Tibial nerve (tissue), 4 donors: ENCODE results near the gene RAD51AP1.

Experiments
- CTCF ChIP-seq, 5 experiments: fragments of 200-600 bp in 3 of 5; fragments of 450-650 bp in 2 of 5; sonication (generic) in 3 of 5; IDR thresholded peaks; one replicate each; pipeline ENCODE4 v1.5.1; 2016 to 2019; ENCODE audit warnings: antibody characterized with exemption in 5 of 5, mild to moderate bottlenecking in 3 of 5, moderate library complexity in 2 of 5
- EP300 ChIP-seq, 2 donors: sonication (generic); formaldehyde crosslinking; IDR thresholded peaks; one replicate each; pipeline ENCODE4 v1.6.1; 2017; ENCODE audit warnings: antibody characterized with exemption in 2 of 2, mild to moderate bottlenecking in 1 of 2
- POLR2A ChIP-seq, 2 donors: fragments of 450-650 bp; IDR thresholded peaks; one replicate each; pipeline ENCODE4 v1.6.1; 2017; ENCODE audit warnings: antibody characterized with exemption in 2 of 2, mild to moderate bottlenecking in 2 of 2, moderate library complexity in 2 of 2

GRCh38 chr12:4556735-4557530, 18.2 kb downstream of the RAD51AP1 start:
- TF ChIP-seq CTCF (IDR thresholded peaks at IDR 0.05) (no peak), POLR2A (IDR thresholded peaks at IDR 0.05) (no peak), EP300 (IDR thresholded peaks at IDR 0.05) (no peak)
